Uterus (tissue), 4 donors: ENCODE data around the gene DGKG. TPM values are rescaled to one million over a fixed set of nuclear protein-coding genes. Genes with fewer than 3 reads are reported as not detected.

Experiments used
- DNase-seq, 2 donors: peaks; one replicate each; pipeline ENCODE4 v3.0.0-alpha.2; 2019 to 2020
- H3K27ac ChIP-seq, 2 donors: fragments of 200-600 bp; sonication (generic); 1 replicate in 1 of 2; 2 replicates in 1 of 2; pipeline ENCODE4 v1.5.1; 2016 to 2018
- H3K27me3 ChIP-seq, 2 donors: fragments of 200-600 bp; sonication (generic); one replicate each; pipeline ENCODE4 v1.5.1; 2018 to 2019; ENCODE audit warnings: control low read depth in 1 of 2
- H3K36me3 ChIP-seq, 2 donors: fragments of 200-600 bp; sonication (generic); one replicate each; pipeline ENCODE4 v1.5.1; 2019; ENCODE audit warnings: control low read depth in 1 of 2
- H3K4me1 ChIP-seq, 2 donors: fragments of 200-600 bp; sonication (generic); one replicate each; pipeline ENCODE4 v1.5.1; 2018 to 2019; ENCODE audit warnings: control low read depth in 1 of 2
- H3K4me3 ChIP-seq, 2 donors: fragments of 200-600 bp; sonication (generic); 1 replicate in 1 of 2; 2 replicates in 1 of 2; pipeline ENCODE4 v1.5.1; 2018 to 2019; ENCODE audit warnings: mild to moderate bottlenecking in 1 of 2
- H3K9me3 ChIP-seq, 2 donors: fragments of 200-600 bp; sonication (generic); one replicate each; pipeline ENCODE4 v1.5.1; 2019; ENCODE audit warnings: control low read depth in 1 of 2
- CTCF ChIP-seq, 4 experiments: fragments of 200-600 bp in 2 of 4; fragments of 450-650 bp in 2 of 4; sonication (generic) in 2 of 4; IDR thresholded peaks; one replicate each; pipeline ENCODE4 v1.5.1; 2016 to 2019; ENCODE audit warnings: antibody characterized with exemption in 4 of 4, mild to moderate bottlenecking in 2 of 4, moderate library complexity in 1 of 4
- POLR2A ChIP-seq, 2 donors: fragments of 450-650 bp; IDR thresholded peaks; one replicate each; pipeline ENCODE4 v1.6.1; 2016; ENCODE audit warnings: antibody characterized with exemption in 2 of 2, mild to moderate bottlenecking in 1 of 2, moderate library complexity in 1 of 2
- intact Hi-C: fragments of 100-400 bp; cut with DNase I; formaldehyde crosslinking; loops from one replicate; pipeline ENCODE4 v1.15.1; 2023; ENCODE audit warnings: low total_unique reads
- total RNA-seq, 4 donors: library from RNA; depleted of rRNA in 3 of 4; stranded (reverse); fragments of >200 nt in 3 of 4; gene quantifications; one replicate each; pipeline versions ENCODE4 v1.1.0 to v1.2.4, GENCODE V29; 2014 to 2023
- donor health status: DM: yes; HTN: yes; CAD: no.

The DGKG gene
- total RNA-seq, result 10 to 100 TPM in 2 of 4 donors, 1 to 10 TPM in 2; 1.9 to 10.8 (median 6.7) TPM

DNA sequence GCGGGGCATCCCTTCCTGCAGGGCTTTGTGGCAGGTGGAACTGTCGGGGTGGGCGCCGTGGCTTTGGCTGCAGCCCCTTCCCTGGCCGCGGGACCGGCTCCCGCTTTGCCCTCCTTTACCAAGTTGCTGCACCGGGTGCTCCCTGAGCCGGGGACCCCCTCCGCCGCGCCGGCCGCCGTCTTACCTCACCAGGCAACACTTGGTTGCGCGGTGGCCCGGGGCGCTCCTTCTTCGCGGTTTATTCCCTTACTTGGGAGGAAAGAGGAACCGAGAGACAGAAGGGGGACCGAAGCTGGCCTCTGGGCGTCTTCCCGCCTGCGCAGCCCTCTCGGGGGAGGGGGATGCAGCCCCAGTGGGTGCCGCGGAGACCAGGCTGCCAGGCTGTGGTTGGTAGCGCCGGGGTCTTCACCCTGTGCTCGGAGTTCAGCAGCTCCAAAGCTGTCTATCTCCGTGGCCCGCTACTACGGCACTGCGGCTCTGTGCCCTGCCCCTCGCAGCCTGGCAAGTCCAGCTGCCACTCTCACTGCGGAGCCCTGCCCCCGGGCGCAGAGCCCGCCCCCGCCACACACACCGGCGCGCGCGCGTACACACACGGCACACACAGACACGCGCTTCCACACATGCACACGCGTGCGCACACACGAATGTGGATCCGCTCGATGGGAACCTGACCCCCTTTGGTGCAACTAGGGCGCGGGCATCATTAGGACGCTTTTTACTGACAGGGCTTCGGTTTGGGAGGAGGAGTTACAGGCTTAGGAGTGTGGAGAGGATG, at the start of gene DGKG:
DGKG (minus strand) TSS at position 473 of the 775 bp plus-strand sequence. CDS start 41,775 bp downstream, outside the sequence.
- Histone ChIP-seq H3K4me1 (no peaks in the 10 kb centered on the region), H3K27me3 (peaks cover 7 to 23% of the 10 kb centered on the region in 2 donors), H3K9me3 (no peaks in the 10 kb centered on the region), H3K27ac (peak within 1 kb of the TSS; percentile 7 to 30), H3K4me3 (peak within 1 kb of the TSS; percentile 24 to 33), H3K36me3 (no peaks in the 10 kb centered on the region)
- intact Hi-C loops, result no loop called here
- DNase-seq, result peak in 1 of 2 donors; percentile 34
- peak; percentile 13 to 26 for TF ChIP-seq POLR2A (IDR thresholded peaks at IDR 0.05)
- TF ChIP-seq CTCF (IDR thresholded peaks at IDR 0.05), result no peak

DNA sequence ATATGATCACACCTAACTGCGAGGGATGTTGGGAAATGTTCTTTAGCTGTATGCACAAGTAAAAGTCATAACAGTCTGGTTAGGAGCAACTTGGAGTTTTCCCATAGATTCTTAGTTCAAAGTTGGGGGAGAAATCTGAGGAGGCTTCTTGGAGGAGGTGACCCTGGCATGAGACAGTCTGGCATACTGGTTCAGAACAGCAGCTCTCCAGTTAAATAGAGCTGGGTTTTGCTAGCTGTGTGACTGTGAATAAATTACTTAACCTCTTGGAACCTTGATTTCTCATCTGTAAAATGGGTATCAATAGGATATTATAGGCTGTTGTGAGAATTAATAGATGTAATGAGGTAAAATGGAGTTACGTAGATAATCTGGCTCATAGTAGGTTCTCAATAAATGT, 49.1 kb upstream of the DGKG start:
- H3K27ac ChIP-seq, result no peak overlapping the region
- H3K4me3 ChIP-seq, result no peak overlapping the region
- H3K9me3 ChIP-seq, result no peaks in the 10 kb centered on the region
- no peak for TF ChIP-seq CTCF (IDR thresholded peaks at IDR 0.05)
- TF ChIP-seq POLR2A (IDR thresholded peaks at IDR 0.05), result no peak
- intact Hi-C loops, result no loop called here
- H3K36me3 ChIP-seq, result no peaks in the 10 kb centered on the region
- H3K27me3 ChIP-seq, result no peaks in the 10 kb centered on the region
- no peak for DNase-seq
- peaks cover 0 to 9% of the 10 kb centered on the region in 2 donors for H3K4me1 ChIP-seq

GRCh38 chr3:186406669-186407635, 44.9 kb upstream of the DGKG start:
- TF ChIP-seq CTCF (IDR thresholded peaks at IDR 0.05) (peak in 1 of 4 experiments; percentile 15), POLR2A (IDR thresholded peaks at IDR 0.05) (peak in 1 of 2 donors; percentile 13)
- Histone ChIP-seq H3K9me3 (no peaks in the 10 kb centered on the region), H3K36me3 (no peaks in the 10 kb centered on the region), H3K4me1 (peaks cover 0 to 14% of the 10 kb centered on the region in 2 donors), H3K4me3 (no peak overlapping the region), H3K27ac (peak overlapping the region; percentile 86), H3K27me3 (no peaks in the 10 kb centered on the region)
- DNase-seq, result peak; percentile 77 to 79
- intact Hi-C loops, result no loop called here

GRCh38 chr3:186401556-186401955, 39.5 kb upstream of the DGKG start:
- TF ChIP-seq POLR2A (IDR thresholded peaks at IDR 0.05), result no peak
- Histone ChIP-seq H3K4me1 (peaks cover 0 to 8% of the 10 kb centered on the region in 2 donors), H3K27ac (no peak overlapping the region), H3K9me3 (no peaks in the 10 kb centered on the region), H3K27me3 (no peaks in the 10 kb centered on the region), H3K36me3 (no peaks in the 10 kb centered on the region), H3K4me3 (no peak overlapping the region)
- DNase-seq, result no peak
- intact Hi-C loops, result no loop called here

DNA sequence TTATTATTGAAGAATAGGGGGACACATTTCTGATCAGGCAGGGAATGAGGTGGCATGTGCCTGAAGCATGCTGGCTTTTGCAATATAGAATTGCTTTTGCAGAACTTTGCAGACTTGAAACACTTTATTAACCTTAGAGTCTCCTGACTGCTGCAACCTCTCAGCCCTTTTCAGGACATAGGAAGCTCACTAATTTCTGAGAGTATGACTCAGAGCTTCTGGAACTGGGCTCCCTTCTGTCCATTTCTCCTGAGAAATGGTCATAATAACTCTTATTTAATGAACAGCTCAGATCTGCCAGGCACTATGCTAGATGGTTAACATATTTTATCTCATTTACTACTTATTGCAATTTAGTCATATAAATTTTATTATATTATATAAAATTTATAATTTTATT, 38.6 kb upstream of the DGKG start:
- H3K4me1 ChIP-seq, result peaks cover 0 to under 1% of the 10 kb centered on the region in 2 donors
- no peak for DNase-seq
- H3K27me3 ChIP-seq, result no peaks in the 10 kb centered on the region
- H3K9me3 ChIP-seq, result no peaks in the 10 kb centered on the region
- H3K4me3 ChIP-seq, result no peak overlapping the region
- no peaks in the 10 kb centered on the region for H3K36me3 ChIP-seq
- H3K27ac ChIP-seq, result no peak overlapping the region
- TF ChIP-seq POLR2A (IDR thresholded peaks at IDR 0.05), result no peak
- intact Hi-C loops, result no loop called here
